Astrocyte (in vitro differentiated cells and primary cell): ENCODE results near the gene ENG. TPM values are rescaled to one million over a fixed set of nuclear protein-coding genes. Genes with fewer than 3 reads are reported as not detected.

Experiments
- DNase-seq: peaks from one replicate; pipeline ENCODE4 v3.0.0-alpha.2; 2010; ENCODE audit warnings: low read depth
- FAIRE-seq: peaks from 2 replicates; lab custom pipeline; 2011; peaks lifted over from hg19 to GRCh38; lab: Jason Lieb, UNC
- H2AFZ ChIP-seq: 2 replicates; pipeline ENCODE4 v1.6.0; 2012; ENCODE audit warnings: low read depth, low read length, inconsistent platforms
- H3K27ac ChIP-seq: 2 replicates; pipeline ENCODE4 v1.5.1; 2011; ENCODE audit warnings: low read depth, low read length, inconsistent platforms
- H3K27me3 ChIP-seq: 2 replicates; pipeline ENCODE4 v1.6.0; 2011; ENCODE audit warnings: low read length, inconsistent platforms; ENCODE audit not compliant: insufficient read depth
- H3K36me3 ChIP-seq: 2 replicates; pipeline ENCODE4 v1.5.1; 2011; ENCODE audit warnings: low read length, inconsistent platforms; ENCODE audit not compliant: insufficient read depth
- H3K4me1 ChIP-seq: 2 replicates; pipeline ENCODE4 v1.5.1; 2011; ENCODE audit warnings: low read length, inconsistent platforms; ENCODE audit not compliant: insufficient read depth
- H3K4me2 ChIP-seq: 2 replicates; pipeline ENCODE4 v1.6.0; 2012; ENCODE audit warnings: low read length, inconsistent platforms
- H3K4me3 ChIP-seq: 2 replicates; pipeline ENCODE4 v1.5.1; 2011; ENCODE audit warnings: low read depth, mild to moderate bottlenecking, low read length, inconsistent platforms; ENCODE audit not compliant: insufficient read depth
- H3K79me2 ChIP-seq: 2 replicates; pipeline ENCODE4 v1.6.0; 2012; ENCODE audit warnings: mild to moderate bottlenecking, low read length, inconsistent platforms; ENCODE audit not compliant: insufficient read depth
- H3K9ac ChIP-seq: 2 replicates; pipeline ENCODE4 v1.6.0; 2012; ENCODE audit warnings: mild to moderate bottlenecking, low read length, inconsistent platforms
- H3K9me3 ChIP-seq: 2 replicates; pipeline ENCODE4 v1.5.1; 2012; ENCODE audit warnings: low read depth, mild to moderate bottlenecking, low read length, inconsistent platforms; ENCODE audit not compliant: insufficient read depth
- H4K20me1 ChIP-seq: 2 replicates; pipeline ENCODE4 v1.6.0; 2012; ENCODE audit warnings: low read length, inconsistent platforms; ENCODE audit not compliant: insufficient read depth
- H3K27ac Mint-ChIP-seq: one replicate; pipeline ENCODE4 v1.8.0; 2021; ENCODE audit warnings: mild to moderate bottlenecking, mixed read lengths; ENCODE audit not compliant: unreplicated experiment
- H3K27me3 Mint-ChIP-seq: one replicate; pipeline ENCODE4 v1.8.0; 2021; ENCODE audit warnings: low read depth, mixed read lengths; ENCODE audit not compliant: unreplicated experiment
- H3K36me3 Mint-ChIP-seq: one replicate; pipeline ENCODE4 v1.8.0; 2021; ENCODE audit warnings: low read depth, mixed read lengths; ENCODE audit not compliant: unreplicated experiment
- H3K4me1 Mint-ChIP-seq: one replicate; pipeline ENCODE4 v1.8.0; 2021; ENCODE audit warnings: low read depth, mixed read lengths; ENCODE audit not compliant: unreplicated experiment
- H3K4me3 Mint-ChIP-seq: one replicate; pipeline ENCODE4 v1.8.0; 2021; ENCODE audit warnings: mild to moderate bottlenecking, moderate library complexity, mixed read lengths; ENCODE audit not compliant: unreplicated experiment
- H3K9me3 Mint-ChIP-seq: one replicate; pipeline ENCODE4 v1.8.0; 2021; ENCODE audit warnings: mild to moderate bottlenecking, mixed read lengths; ENCODE audit not compliant: unreplicated experiment
- EZH2 ChIP-seq: IDR thresholded peaks from 2 replicates; pipeline ENCODE4 v1.6.1; 2012; ENCODE audit warnings: mild to moderate bottlenecking, low read length, inconsistent platforms; ENCODE audit not compliant: insufficient read depth
- total RNA-seq: library from RNA; stranded (reverse); gene quantifications from 2 replicates; pipeline ENCODE4 v1.2.1, GENCODE V29; 2021
- TF ChIP-seq, protein P1 (sequence below): IDR thresholded peaks from 2 replicates; pipeline ENCODE4 v1.5.1; 2011; ENCODE audit warnings: low read depth, mild to moderate bottlenecking, inconsistent platforms, low read length, moderate library complexity; ENCODE audit not compliant: insufficient read depth

ENG gene
- total RNA-seq, 1 donor from 2014 or later: 1.2 TPM

DNA sequence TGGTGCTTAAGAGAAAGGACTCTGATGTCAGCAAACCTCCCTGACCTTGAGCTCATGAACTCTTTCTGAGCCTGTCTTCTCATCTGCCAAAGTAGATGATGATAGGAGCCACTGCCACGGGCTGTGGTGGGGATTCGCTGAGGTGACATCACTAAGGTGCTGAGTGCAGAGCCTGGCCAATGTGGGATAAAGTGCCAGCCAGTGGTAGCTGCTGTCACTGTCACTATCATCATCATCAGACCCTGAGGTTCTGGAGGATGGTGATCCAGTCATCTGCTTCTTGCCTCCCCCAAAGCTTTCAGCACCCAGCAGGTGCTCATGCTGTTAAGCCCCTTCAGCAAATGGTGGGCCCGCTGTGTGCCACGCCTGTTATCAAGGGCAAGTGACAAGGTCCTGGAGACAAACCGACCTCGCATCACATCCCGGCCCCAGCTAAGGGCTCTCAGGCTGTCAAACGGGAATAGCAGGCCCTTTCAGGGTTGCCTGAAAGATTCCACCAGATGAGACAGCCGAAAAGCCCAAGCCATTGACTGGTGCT, 45.4 kb downstream of the ENG start:
- Mint-ChIP-seq H3K27ac (no peak overlapping the region), H3K36me3 (peaks cover 18% of the 10 kb centered on the region), H3K4me1 (peaks cover 2% of the 10 kb centered on the region), H3K27me3 (no peaks in the 10 kb centered on the region), H3K4me3 (no peak overlapping the region), H3K9me3 (no peaks in the 10 kb centered on the region)
- peaks cover 30% of the 10 kb centered on the region for H3K79me2 ChIP-seq
- no peak overlapping the region for H3K9ac ChIP-seq
- FAIRE-seq (no peak), DNase-seq (no peak)
- peaks cover 6% of the 10 kb centered on the region for H3K4me1 ChIP-seq
- H3K9me3 ChIP-seq: no peaks in the 10 kb centered on the region
- no peak for TF ChIP-seq EZH2
- TF ChIP-seq, protein P1, sequence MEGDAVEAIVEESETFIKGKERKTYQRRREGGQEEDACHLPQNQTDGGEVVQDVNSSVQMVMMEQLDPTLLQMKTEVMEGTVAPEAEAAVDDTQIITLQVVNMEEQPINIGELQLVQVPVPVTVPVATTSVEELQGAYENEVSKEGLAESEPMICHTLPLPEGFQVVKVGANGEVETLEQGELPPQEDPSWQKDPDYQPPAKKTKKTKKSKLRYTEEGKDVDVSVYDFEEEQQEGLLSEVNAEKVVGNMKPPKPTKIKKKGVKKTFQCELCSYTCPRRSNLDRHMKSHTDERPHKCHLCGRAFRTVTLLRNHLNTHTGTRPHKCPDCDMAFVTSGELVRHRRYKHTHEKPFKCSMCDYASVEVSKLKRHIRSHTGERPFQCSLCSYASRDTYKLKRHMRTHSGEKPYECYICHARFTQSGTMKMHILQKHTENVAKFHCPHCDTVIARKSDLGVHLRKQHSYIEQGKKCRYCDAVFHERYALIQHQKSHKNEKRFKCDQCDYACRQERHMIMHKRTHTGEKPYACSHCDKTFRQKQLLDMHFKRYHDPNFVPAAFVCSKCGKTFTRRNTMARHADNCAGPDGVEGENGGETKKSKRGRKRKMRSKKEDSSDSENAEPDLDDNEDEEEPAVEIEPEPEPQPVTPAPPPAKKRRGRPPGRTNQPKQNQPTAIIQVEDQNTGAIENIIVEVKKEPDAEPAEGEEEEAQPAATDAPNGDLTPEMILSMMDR: no peak
- no peaks in the 10 kb centered on the region for H3K27me3 ChIP-seq
- H3K4me2 ChIP-seq: no peak overlapping the region
- no peak overlapping the region for H2AFZ ChIP-seq
- H4K20me1 ChIP-seq: peaks cover 34% of the 10 kb centered on the region
- no peak overlapping the region for H3K27ac ChIP-seq
- peaks cover 11% of the 10 kb centered on the region for H3K36me3 ChIP-seq
- no peak overlapping the region for H3K4me3 ChIP-seq

DNA sequence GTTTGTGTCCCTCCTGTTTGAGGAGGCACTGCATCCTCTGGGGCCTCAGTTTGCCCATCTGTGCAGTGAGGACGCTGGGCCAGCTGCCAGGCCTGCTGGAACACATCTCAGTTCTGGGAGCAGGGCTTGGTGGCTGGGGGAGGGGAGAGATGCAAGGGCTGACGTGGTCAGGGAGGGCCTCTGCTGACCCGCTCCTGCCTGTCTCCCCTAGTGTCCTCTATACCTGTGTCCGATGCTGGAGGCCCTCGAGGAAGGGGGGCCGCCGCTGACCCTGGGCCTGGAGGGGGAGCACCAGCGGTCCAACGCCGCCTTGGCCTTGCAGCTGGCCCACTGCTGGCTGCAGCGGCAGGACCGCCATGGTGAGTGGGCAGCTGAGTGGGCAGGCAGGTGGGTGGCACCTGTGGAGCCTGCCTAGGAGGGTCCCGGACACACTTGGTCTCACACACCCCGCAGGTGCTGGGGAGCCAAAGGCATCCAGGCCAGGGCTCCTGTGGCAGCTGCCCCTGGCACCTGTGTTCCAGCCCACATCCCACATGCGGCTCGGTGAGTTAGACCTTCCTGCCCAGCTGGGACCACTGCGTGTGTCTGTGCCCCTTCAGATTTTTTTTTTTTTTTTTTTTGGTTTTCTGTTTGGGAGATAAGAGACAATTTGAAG, 46.0 kb downstream of the ENG start:
- Histone ChIP-seq H3K79me2 (peaks cover 36% of the 10 kb centered on the region), H3K36me3 (peaks cover 11% of the 10 kb centered on the region), H3K27ac (no peak overlapping the region), H3K9ac (no peak overlapping the region), H4K20me1 (peaks cover 29% of the 10 kb centered on the region), H2AFZ (no peak overlapping the region), H3K4me1 (peaks cover 10% of the 10 kb centered on the region), H3K9me3 (no peaks in the 10 kb centered on the region), H3K4me2 (no peak overlapping the region), H3K27me3 (no peaks in the 10 kb centered on the region), H3K4me3 (no peak overlapping the region)
- H3K4me3 Mint-ChIP-seq: no peak overlapping the region
- no peak for DNase-seq
- H3K36me3 Mint-ChIP-seq: peaks cover 18% of the 10 kb centered on the region
- H3K27me3 Mint-ChIP-seq: no peaks in the 10 kb centered on the region
- FAIRE-seq: no peak
- peaks cover 3% of the 10 kb centered on the region for H3K4me1 Mint-ChIP-seq
- TF ChIP-seq, protein P1: no peak
- no peak for TF ChIP-seq EZH2
- no peaks in the 10 kb centered on the region for H3K9me3 Mint-ChIP-seq
- no peak overlapping the region for H3K27ac Mint-ChIP-seq

DNA sequence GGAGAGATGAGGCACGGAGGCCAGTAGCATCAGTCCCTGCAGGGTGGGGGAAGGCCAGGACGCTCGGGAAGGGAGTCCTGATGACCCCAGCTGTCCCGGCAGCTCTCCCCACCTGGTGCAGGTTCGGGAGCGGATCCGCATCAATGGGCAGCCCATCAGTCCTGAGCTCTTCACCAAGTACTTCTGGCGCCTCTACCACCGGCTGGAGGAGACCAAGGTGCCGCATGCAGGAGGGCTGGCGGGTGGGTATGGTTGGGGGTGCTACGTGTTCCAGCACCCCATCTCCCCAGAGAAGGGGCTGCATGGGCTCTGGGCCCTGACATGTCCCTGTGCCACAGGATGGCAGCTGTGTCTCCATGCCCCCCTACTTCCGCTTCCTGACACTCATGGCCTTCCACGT, 47.6 kb downstream of the ENG start:
- TF ChIP-seq EZH2: no peak
- TF ChIP-seq, protein P1: no peak
- Histone ChIP-seq H3K9me3 (no peaks in the 10 kb centered on the region), H3K4me2 (no peak overlapping the region), H2AFZ (no peak overlapping the region), H3K79me2 (peaks cover 40% of the 10 kb centered on the region), H3K27ac (no peak overlapping the region), H4K20me1 (peaks cover 29% of the 10 kb centered on the region), H3K27me3 (no peaks in the 10 kb centered on the region), H3K36me3 (peaks cover 3% of the 10 kb centered on the region), H3K4me1 (peaks cover 15% of the 10 kb centered on the region), H3K4me3 (no peak overlapping the region), H3K9ac (no peak overlapping the region)
- Mint-ChIP-seq H3K4me3 (no peak overlapping the region), H3K27me3 (no peaks in the 10 kb centered on the region), H3K27ac (no peak overlapping the region), H3K4me1 (peaks cover 3% of the 10 kb centered on the region), H3K36me3 (peaks cover 18% of the 10 kb centered on the region), H3K9me3 (no peaks in the 10 kb centered on the region)
- FAIRE-seq (no peak), DNase-seq (no peak)
